ENCODE data around the gene GPR155. TPM values are rescaled to one million over a fixed set of nuclear protein-coding genes. Genes with fewer than 3 reads are reported as not detected.
"Not testable (repeated sequence)": the region's sequence is repeated elsewhere in the genome, so short reads cannot be mapped to it uniquely, and the experiment has no call there.

Gene GPR155
- total and polyA plus RNA-seq, 2 of the 4 experiments (the other 2 are of a cell fraction): 2.3 to 3.4 TPM

DNA sequence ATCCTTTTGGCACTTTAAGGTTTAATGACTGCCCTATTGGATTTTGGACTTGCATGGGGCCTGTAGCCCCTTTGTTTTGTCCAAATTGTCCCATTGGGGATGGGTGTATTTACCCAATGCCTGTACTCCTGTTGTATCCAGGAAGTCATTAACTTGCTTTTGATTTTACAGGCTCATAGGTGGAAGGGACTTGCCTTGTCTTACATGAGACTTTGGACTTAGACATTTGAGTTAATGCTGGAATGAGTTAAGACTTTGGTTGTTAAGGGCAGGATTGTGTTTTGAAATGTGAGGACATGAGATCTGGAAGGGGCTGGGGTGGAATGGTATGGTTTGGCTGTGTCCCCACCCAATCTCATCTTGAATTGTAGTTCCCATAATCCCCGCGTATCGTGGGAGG lies 96.5 kb downstream of the GPR155 start:
- H3K9me1 ChIP-seq (ENCODE audit: insufficient read depth, low read length); H3K23ac ChIP-seq (ENCODE audit: low read depth, low read length); H4K20me1 ChIP-seq (ENCODE audit: insufficient read depth, low read length); H2BK5ac ChIP-seq (ENCODE audit: low read depth, low read length, poor library complexity, severe bottlenecking); H2AK5ac ChIP-seq (ENCODE audit: low read depth, low read length); H2AK9ac ChIP-seq (replicated peaks; ENCODE audit: low read depth, low read length, poor library complexity); H4K8ac ChIP-seq (ENCODE audit: low read depth in 2 of 2, low read length in 2 of 2); intact Hi-C loops (cut with micrococcal nuclease); H3K9me3 ChIP-seq (ENCODE audit: control insufficient read depth, insufficient read depth, low read length); H3K56ac ChIP-seq (ENCODE audit: extremely low read depth, insufficient read depth, low read length); H3K27ac ChIP-seq (ENCODE audit: insufficient read depth, low read length); H2AFZ ChIP-seq (replicated peaks; ENCODE audit: low read length, poor library complexity); H4K5ac ChIP-seq (ENCODE audit: low read depth, low read length); ATAC-seq (ENCODE audit: low read depth); H2BK15ac ChIP-seq (ENCODE audit: low read depth, low read length); H3K4me2 ChIP-seq (ENCODE audit: low read depth, low read length); dilution Hi-C loops (cut with HindIII; ENCODE audit: low sequenced_read_pairs, unreplicated experiment); in situ Hi-C loops (cut with MboI; ENCODE audit: low sequenced_read_pairs); H2BK20ac ChIP-seq (ENCODE audit: low read depth, low read length); BruUV-seq (replicated peaks); DNase-seq; H3K4me1 ChIP-seq (ENCODE audit: control insufficient read depth, insufficient read depth, low read length); H3K27me3 ChIP-seq (ENCODE audit: control insufficient read depth, insufficient read depth, low read length); H3K18ac ChIP-seq (ENCODE audit: low read depth, low read length); H3K4me3 ChIP-seq (ENCODE audit: insufficient read depth, low read depth, low read length); H4K91ac ChIP-seq (ENCODE audit: insufficient read depth, low read depth, low read length); CTCF ChIA-PET; H3K9ac ChIP-seq (ENCODE audit: low read depth, low read length); POLR2A ChIA-PET (ENCODE audit: unreplicated experiment); H3K4ac ChIP-seq (ENCODE audit: low read depth, low read length); H2BK120ac ChIP-seq (ENCODE audit: low read depth, low read length); H3K14ac ChIP-seq (replicated peaks; ENCODE audit: low read depth, low read length): not testable (repeated sequence)
- Histone ChIP-seq H3K36me3 (ENCODE audit: control insufficient read depth, insufficient read depth, low read length) (peaks cover 15% of the 10 kb centered on the region), H3K79me1 (ENCODE audit: low read depth in 1 of 2, low read length in 2 of 2) (peaks cover 22 to 48% of the 10 kb centered on the region in 2 experiments)
- WGBS, 2 experiments (ENCODE audit: extremely low coverage in 2 of 2, insufficient read length in 1 of 2): no CpG with 5 or more reads among the region's 3 CpGs

All from IMR-90 (cell line).